ENCODE measurements around the gene VAMP4. TPM values are rescaled to one million over a fixed set of nuclear protein-coding genes. Genes with fewer than 3 reads are reported as not detected.
"Not testable (repeated sequence)": the region's sequence is repeated elsewhere in the genome, so short reads cannot be mapped to it uniquely, and the experiment has no call there.

VAMP4 gene
- total RNA-seq, 1 donor from 2014 or later = 10.2 TPM

DNA sequence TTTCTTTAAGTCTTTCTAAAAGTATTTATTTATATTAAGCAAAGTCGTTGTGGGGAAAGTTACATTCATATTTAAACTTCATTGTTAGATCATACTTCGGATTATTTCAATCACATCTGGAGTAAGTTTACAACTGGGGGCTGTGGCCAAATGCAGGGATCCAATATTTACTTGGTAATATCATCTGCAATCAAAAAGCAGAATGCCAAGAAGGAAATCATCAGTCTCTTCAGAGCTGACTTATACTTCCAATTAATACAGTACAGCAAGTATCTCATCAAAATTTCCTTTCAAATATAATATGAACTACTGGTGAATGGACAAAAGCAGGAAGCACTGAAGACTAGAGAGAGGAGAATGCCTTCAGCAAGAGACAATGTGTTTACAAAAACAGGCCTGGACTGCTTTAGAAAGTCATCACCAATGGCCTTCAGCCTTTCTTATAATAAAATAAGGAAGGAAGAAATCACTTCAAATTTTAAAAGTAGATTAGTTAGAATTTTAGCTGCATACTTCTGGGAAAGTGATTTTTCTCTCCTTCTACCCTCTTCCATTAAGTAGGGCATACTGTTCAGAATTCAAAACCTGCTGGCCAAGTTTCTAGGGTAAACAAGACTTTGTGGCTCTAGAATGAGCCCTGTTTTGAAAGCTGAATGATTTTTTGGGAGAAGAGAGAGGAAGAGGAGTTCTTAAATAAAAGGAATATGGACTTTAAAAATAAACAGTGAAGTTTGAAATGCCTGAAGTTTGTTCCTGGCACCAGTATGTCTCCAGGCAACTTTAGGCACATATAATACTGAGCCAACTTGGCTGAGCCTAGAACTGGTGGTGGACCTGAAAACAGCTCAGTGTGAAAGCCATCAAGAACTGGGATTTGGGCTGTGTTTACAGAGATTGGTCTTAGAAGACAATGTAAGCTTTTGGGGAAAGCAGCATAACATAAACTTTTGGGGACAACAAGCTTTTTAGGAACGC lies 67.1 kb downstream of the VAMP4 start:
- H3K4me1 Mint-ChIP-seq (ENCODE audit: low read depth) = no peaks in the 10 kb centered on the region
- no peaks in the 10 kb centered on the region for H3K36me3 Mint-ChIP-seq (ENCODE audit: low read depth)
- H3K27me3 Mint-ChIP-seq (ENCODE audit: low read depth) = peaks cover 28% of the 10 kb centered on the region
- intact Hi-C loops (cut with micrococcal nuclease) = no loop called here
- H3K4me3 Mint-ChIP-seq (ENCODE audit: low read depth) = no peak overlapping the region
- H3K27ac Mint-ChIP-seq = no peak overlapping the region
- no peaks in the 10 kb centered on the region for H3K9me3 Mint-ChIP-seq
- DNase-seq (ENCODE audit: low spot score) = no peak

DNA sequence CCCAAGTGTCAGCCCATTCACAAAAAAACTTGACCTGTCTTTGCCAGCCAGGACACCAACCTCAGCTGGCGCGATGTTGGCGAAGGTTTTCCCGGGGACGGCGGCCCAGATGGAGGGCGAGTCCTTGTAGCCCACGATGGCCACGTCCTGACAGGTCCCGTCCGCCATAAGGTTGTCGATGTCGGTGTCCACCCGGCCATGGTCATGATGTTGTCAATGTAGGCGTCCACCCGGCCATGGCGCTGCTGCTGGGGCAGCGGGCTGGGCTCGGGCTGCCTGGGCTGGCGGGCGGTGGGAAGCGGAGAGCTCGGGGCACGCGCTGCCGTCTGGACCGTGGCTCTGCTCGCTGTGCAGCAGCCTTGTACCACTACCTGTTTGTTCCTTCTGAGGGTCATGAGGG lies 71.1 kb downstream of the VAMP4 start:
- DNase-seq (ENCODE audit: low spot score) = no peak
- intact Hi-C loops (cut with micrococcal nuclease) = no loop called here
- Mint-ChIP-seq H3K36me3 (ENCODE audit: low read depth) (no peaks in the 10 kb centered on the region), H3K4me1 (ENCODE audit: low read depth) (no peaks in the 10 kb centered on the region), H3K27me3 (ENCODE audit: low read depth) (peaks cover 22% of the 10 kb centered on the region), H3K4me3 (ENCODE audit: low read depth) (no peak overlapping the region), H3K9me3 (no peaks in the 10 kb centered on the region), H3K27ac (no peak overlapping the region)

DNA sequence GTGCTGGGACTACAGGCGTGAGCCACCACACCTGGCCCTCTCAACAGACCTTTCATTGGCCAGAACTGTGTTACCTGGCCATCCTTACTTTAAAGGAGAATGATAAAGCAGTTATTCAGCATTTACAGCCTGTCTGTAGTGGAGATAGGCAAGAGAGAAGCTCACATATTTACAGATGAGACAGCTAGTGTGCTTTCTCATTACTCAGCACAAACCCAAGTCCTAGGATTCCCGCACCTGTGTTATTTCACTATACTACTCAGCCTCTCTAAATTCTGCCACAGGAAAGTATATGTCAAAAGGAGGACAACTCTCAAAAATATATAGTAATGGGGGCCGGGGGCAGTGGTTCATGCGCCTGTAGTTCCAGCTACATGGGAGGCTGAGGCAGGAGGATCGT lies 73.5 kb downstream of the VAMP4 start:
- intact Hi-C loops (cut with micrococcal nuclease) = no loop called here
- Mint-ChIP-seq H3K27ac (no peak overlapping the region), H3K27me3 (ENCODE audit: low read depth) (peaks cover 15% of the 10 kb centered on the region), H3K4me1 (ENCODE audit: low read depth) (no peaks in the 10 kb centered on the region), H3K36me3 (ENCODE audit: low read depth) (no peaks in the 10 kb centered on the region), H3K9me3 (no peaks in the 10 kb centered on the region), H3K4me3 (ENCODE audit: low read depth) (no peak overlapping the region)
- DNase-seq (ENCODE audit: low spot score) = no peak

DNA sequence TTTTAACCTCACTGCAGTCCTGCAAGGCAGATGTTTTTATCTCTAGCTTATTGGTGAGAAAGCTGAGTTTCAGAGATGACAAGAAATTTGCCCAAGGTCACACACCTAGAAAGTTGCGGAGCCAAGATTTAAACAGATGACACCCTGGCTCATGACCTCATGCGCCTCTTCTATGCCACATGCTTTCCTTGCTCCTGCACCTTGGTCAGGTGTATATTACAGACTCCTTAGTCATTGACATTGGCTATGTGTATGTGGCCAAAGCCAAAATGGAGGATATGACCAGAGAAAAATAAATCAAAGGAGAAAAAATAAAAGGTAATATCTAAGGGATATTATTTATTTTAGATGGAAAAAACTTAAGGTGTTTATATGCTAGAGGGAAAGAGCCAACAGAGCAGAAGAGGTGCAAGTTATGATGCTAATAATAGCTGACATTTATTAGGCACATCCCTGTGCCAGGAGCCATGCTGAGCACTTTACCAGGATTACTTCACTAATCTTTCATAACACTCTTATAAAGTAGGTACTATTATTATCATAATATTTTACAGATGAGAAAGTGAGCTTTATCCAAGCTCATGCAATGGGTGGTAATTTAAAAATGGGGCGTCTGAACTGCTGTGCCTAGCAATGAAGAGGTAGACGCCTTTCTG lies 75.6 kb downstream of the VAMP4 start:
- Mint-ChIP-seq H3K27ac (no peak overlapping the region), H3K4me1 (ENCODE audit: low read depth) (no peaks in the 10 kb centered on the region), H3K36me3 (ENCODE audit: low read depth) (no peaks in the 10 kb centered on the region), H3K27me3 (ENCODE audit: low read depth) (peaks cover 9% of the 10 kb centered on the region), H3K4me3 (ENCODE audit: low read depth) (no peak overlapping the region), H3K9me3 (no peaks in the 10 kb centered on the region)
- intact Hi-C loops (cut with micrococcal nuclease) = no loop called here
- DNase-seq (ENCODE audit: low spot score) = no peak

DNA sequence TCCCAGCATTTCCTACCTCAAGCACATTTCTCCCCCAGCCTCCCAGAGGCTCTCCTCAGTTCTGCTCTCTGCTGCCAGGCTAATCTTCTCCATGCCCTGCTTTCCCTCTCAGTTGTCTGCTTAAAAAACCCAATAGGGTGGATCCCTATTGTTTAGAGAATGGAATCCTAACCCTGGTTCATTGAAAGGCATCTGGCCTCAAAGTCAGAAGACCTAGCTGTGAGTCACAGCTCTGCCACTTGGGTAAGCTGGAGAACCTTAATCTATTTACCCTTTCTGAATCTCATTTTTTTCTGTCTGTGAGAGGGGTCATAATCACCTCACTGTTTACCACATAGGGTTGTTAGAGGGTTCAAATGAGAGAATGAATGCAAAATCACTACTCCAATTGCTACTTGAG lies 76.9 kb downstream of the VAMP4 start:
- no peak overlapping the region for H3K27ac Mint-ChIP-seq
- intact Hi-C loops (cut with micrococcal nuclease) = no loop called here
- peaks cover 9% of the 10 kb centered on the region for H3K27me3 Mint-ChIP-seq (ENCODE audit: low read depth)
- no peak overlapping the region for H3K4me3 Mint-ChIP-seq (ENCODE audit: low read depth)
- H3K4me1 Mint-ChIP-seq (ENCODE audit: low read depth) = no peaks in the 10 kb centered on the region
- H3K36me3 Mint-ChIP-seq (ENCODE audit: low read depth) = no peaks in the 10 kb centered on the region
- no peaks in the 10 kb centered on the region for H3K9me3 Mint-ChIP-seq
- DNase-seq (ENCODE audit: low spot score) = no peak

DNA sequence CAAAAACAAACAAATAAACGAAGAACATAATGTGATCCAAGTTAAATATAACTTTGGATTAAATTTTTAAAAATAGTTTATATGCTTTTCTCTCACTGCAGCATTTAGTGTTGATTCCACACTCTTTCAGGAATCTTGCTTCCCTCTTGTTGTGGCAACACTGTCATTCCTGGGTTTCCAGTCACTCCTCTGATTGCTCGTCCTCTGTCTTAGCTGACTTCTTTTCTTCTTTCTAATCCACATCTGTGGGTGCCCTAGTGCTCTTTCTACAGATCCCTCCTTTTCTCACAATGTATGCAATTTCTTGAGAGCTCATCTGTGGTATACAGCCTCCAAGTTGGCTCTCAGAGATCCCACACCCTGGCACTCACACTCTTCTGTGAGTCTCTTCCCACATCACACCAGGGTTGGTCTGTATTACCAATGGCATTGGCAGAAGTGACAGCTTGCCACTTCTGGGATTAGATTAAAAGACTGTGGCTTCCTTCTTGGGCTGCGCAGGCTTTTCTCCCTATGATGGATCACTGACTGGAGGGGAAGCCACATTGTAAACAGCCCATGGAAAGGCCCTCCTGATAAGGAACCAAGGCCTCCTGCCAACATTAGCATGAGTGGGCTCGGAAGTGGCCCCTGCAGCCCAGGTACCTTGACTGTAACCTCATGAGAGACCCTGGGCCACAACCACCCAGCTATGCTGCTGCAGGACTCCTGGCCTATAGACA lies 77.8 kb downstream of the VAMP4 start:
- H3K4me3 Mint-ChIP-seq (ENCODE audit: low read depth) = no peak overlapping the region
- no peak overlapping the region for H3K27ac Mint-ChIP-seq
- H3K4me1 Mint-ChIP-seq (ENCODE audit: low read depth) = no peaks in the 10 kb centered on the region
- no peak for DNase-seq (ENCODE audit: low spot score)
- intact Hi-C loops (cut with micrococcal nuclease) = no loop called here
- H3K9me3 Mint-ChIP-seq = no peaks in the 10 kb centered on the region
- H3K27me3 Mint-ChIP-seq (ENCODE audit: low read depth) = peaks cover 9% of the 10 kb centered on the region
- no peaks in the 10 kb centered on the region for H3K36me3 Mint-ChIP-seq (ENCODE audit: low read depth)

DNA sequence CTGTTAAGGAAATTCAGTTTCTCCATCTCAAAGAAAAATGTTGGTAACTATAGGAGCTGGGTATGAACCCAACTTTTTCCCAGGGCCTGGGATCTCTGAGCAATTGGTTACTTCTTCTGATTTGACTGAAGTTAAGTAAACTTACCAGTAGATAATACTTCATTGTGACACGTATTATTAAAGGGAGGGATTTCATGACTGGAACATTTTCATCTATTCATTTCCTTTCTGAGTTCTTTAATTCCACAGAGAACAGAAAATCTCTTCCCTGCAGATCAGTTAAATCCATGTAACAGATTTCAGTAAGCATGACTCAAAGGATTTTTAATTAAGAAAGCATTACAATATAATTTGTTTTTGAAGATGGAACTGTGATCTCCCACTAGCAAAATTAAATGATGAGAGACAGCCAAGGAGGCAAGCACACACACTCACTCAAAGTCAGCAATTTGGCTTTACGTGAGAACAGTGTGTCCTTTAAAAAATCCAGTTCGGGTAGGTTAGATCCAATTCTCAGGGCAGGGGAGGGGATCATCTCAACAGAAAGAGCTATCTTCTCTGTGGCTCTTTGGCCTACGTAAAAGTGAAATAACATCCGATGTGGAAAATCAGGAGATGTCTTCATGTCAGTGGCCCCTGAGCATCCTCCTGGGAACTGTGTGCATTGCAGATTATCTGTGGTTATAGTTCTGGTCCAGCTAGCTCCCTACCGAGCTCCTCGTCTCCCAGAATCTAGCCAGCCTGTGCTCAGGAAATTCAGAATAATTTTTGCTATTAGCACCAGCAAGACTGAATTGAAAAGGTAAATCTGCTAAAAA lies 78.6 kb downstream of the VAMP4 start:
- no peak overlapping the region for H3K4me3 Mint-ChIP-seq (ENCODE audit: low read depth)

DNA sequence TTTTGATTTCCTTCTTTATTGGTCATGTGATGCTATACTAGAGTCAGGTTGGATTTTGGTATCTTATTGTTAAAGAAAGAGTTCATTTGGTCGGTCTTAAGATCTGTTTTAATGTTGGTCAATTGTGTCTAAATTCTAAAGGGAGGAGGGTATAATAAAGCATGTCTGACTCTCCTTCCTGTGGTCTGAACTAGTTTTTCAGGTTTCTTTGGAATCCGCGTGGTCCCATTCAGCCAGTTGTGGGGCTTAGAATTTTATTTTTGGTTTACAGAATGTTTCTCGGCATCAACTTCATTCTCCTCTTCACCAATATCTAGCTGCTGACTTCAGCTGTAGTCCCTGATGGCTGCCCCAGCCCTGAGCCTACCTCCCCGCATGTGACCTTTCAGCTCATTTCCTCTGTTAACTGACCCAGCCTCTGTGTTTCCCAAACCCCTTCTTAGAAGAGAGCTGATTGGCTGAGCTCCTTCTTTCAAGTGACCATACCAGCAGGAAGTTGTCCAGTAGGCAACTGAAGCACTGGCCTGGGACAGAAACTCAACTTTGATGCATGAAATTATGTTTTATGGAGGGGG lies 80.7 kb downstream of the VAMP4 start:
- Mint-ChIP-seq H3K4me1 (ENCODE audit: low read depth) (no peaks in the 10 kb centered on the region), H3K36me3 (ENCODE audit: low read depth) (no peaks in the 10 kb centered on the region), H3K27ac (no peak overlapping the region), H3K9me3 (no peaks in the 10 kb centered on the region), H3K4me3 (ENCODE audit: low read depth) (no peak overlapping the region), H3K27me3 (ENCODE audit: low read depth) (peaks cover 9% of the 10 kb centered on the region)
- no peak for DNase-seq (ENCODE audit: low spot score)
- intact Hi-C loops (cut with micrococcal nuclease) = no loop called here

More for the DNA sequence above, 78.6 kb downstream of the VAMP4 start:
- Mint-ChIP-seq H3K36me3 (ENCODE audit: low read depth) (no peaks in the 10 kb centered on the region), H3K27me3 (ENCODE audit: low read depth) (peaks cover 9% of the 10 kb centered on the region), H3K27ac (no peak overlapping the region), H3K9me3 (no peaks in the 10 kb centered on the region), H3K4me1 (ENCODE audit: low read depth) (no peaks in the 10 kb centered on the region)
- DNase-seq (ENCODE audit: low spot score) = no peak
- intact Hi-C loops (cut with micrococcal nuclease) = no loop called here

DNA sequence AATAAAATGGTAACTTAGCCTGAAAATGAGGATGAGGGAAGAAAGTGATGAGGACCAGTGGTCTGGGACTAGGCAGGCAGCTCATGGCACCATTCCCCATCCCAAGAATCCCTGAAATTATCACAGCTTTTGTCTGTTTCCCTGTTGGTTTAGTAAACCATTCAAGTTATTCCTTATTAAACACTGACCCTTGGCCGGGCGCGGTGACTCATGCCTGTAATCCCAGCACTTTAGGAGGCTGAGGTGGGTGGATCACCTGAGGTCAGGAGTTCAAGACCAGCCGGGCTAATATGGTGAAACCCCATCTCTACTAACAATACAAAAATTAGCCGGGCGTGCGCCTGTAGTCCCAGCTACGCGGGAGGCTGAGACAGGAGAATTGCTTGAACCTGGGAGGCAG lies 85.7 kb downstream of the VAMP4 start:
- H3K4me1 Mint-ChIP-seq (ENCODE audit: low read depth); H3K9me3 Mint-ChIP-seq; H3K27ac Mint-ChIP-seq; H3K4me3 Mint-ChIP-seq (ENCODE audit: low read depth); H3K36me3 Mint-ChIP-seq (ENCODE audit: low read depth); intact Hi-C loops (cut with micrococcal nuclease); DNase-seq (ENCODE audit: low spot score): not testable (repeated sequence)
- H3K27me3 Mint-ChIP-seq (ENCODE audit: low read depth) = peaks cover 15% of the 10 kb centered on the region

DNA sequence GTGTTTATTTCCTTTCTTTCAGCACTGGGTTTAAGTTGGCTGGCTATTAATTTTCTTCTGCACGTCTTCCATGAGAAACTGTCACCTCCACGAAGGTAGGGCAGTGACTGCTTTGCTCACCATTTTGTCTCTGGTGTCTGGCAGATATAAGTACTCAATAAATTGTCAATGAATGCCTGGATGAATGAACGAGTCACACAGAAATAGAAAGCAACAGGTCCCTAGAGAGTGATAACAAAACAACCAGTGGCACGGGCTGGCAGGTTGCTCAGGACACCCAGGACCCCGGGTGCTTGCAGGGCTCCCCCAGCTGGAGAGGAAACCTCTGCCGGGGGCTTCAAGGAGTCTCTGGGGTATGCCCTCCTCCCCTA lies 86.1 kb downstream of the VAMP4 start:
- no peak overlapping the region for H3K4me3 Mint-ChIP-seq (ENCODE audit: low read depth)
- no peaks in the 10 kb centered on the region for H3K9me3 Mint-ChIP-seq
- peaks cover 10% of the 10 kb centered on the region for H3K4me1 Mint-ChIP-seq (ENCODE audit: low read depth)
- peaks cover 19% of the 10 kb centered on the region for H3K27me3 Mint-ChIP-seq (ENCODE audit: low read depth)
- intact Hi-C loops (cut with micrococcal nuclease) = loop anchor here (2.0 kb wide), 2 partner anchors 87 to 329 kb away; partner anchors contain the start of gene VAMP4
- no peak overlapping the region for H3K27ac Mint-ChIP-seq
- no peak for DNase-seq (ENCODE audit: low spot score)
- no peaks in the 10 kb centered on the region for H3K36me3 Mint-ChIP-seq (ENCODE audit: low read depth)

DNA sequence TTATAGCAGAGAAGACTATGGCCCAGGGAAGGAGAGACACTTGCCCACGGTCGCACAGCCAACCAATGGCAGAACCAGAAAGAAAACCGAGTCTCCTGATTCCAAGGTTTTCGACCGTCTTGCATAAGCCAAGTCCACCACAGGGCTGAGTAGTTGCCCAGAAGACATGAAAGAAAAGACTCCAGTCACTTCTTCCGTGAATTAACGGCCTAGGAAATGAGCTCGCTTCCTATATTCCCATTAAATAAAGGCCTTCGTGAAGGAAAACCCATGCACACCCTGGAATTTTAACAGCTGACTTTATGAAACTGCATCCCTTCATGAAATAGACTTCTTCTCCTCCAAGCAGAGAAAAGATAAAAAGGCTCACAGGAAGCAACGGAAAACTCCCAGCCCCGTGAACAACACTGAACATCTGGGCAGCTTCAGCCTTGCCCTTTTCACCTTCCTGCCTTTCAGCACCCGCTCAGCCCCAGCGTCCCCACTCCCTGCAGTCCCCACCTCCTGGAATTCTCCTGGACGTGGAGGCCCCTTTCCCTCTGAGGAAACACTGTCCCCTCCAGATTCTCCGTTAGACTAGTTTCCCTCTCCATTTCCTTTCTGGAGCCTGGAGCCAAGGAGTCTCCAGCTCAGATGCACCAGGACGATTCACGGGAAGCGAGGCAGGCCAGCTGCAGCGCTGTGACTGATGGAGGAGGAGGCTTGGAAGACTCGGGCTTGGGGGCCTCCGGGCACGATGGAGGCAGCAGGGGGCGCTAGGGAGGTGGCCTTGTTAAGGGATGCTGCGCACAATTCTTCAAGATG lies 86.7 kb downstream of the VAMP4 start:
- Mint-ChIP-seq H3K27ac (no peak overlapping the region), H3K4me1 (ENCODE audit: low read depth) (peaks cover 10% of the 10 kb centered on the region), H3K27me3 (ENCODE audit: low read depth) (peaks cover 21% of the 10 kb centered on the region), H3K36me3 (ENCODE audit: low read depth) (no peaks in the 10 kb centered on the region), H3K4me3 (ENCODE audit: low read depth) (no peak overlapping the region), H3K9me3 (no peaks in the 10 kb centered on the region)
- intact Hi-C loops (cut with micrococcal nuclease) = loop anchor here (2.0 kb wide), 2 partner anchors 88 to 330 kb away; partner anchors contain the start of gene VAMP4
- DNase-seq (ENCODE audit: low spot score) = peak; percentile 60
